Muscle of leg (tissue), 11 donors: ENCODE measurements around the gene ZFPM1. TPM values are rescaled to one million over a fixed set of nuclear protein-coding genes. Genes with fewer than 3 reads are reported as not detected.
A peak's percentile ranks its signal among the peaks of the same experiment; 100 is the strongest.

Experiments used
- DNase-seq: peaks from one replicate; pipeline ENCODE4 v3.0.0; 2013
- H3K27ac ChIP-seq: one replicate; pipeline ENCODE4 v1.5.1; 2013; ENCODE audit warnings: mild to moderate bottlenecking, low read length, control low read depth
- H3K27me3 ChIP-seq: one replicate; pipeline ENCODE4 v1.6.1; 2013; ENCODE audit warnings: low read length; ENCODE audit not compliant: control insufficient read depth, insufficient read depth
- H3K36me3 ChIP-seq: one replicate; pipeline ENCODE4 v1.6.1; 2013; ENCODE audit warnings: low read length; ENCODE audit not compliant: control insufficient read depth, insufficient read depth
- H3K4me1 ChIP-seq: one replicate; pipeline ENCODE4 v1.6.1; 2013; ENCODE audit warnings: low read length; ENCODE audit not compliant: control insufficient read depth, insufficient read depth
- H3K4me3 ChIP-seq: one replicate; pipeline ENCODE4 v1.5.1; 2013; ENCODE audit warnings: low read length, control low read depth
- H3K9me3 ChIP-seq: replicated peaks from 2 replicates; pipeline ENCODE4 v1.6.1; 2013; ENCODE audit warnings: low read depth, low read length; ENCODE audit not compliant: control insufficient read depth
- WGBS: methylation state at CpG from one replicate; pipeline ENCODE4 v1.1.5; 2013; ENCODE audit warnings: missing lambda C conversion rate; ENCODE audit not compliant: insufficient coverage; 5-methylcytosine and 5-hydroxymethylcytosine counted together
- polyA plus RNA-seq, 8 donors: library from polyadenylated mRNA; unstranded; fragments of 120-200 nt; gene quantifications; one replicate each; pipeline versions ENCODE4 v1.2.1 to v1.2.3, GENCODE V29; 2013; ENCODE audit warnings: inconsistent platforms in 1 of 8, low replicate concordance in 1 of 8; ENCODE audit not compliant: insufficient read length in 8 of 8, insufficient read depth in 1 of 8
- total RNA-seq: library from RNA; stranded (reverse); fragments of 120-200 nt; gene quantifications from one replicate; pipeline ENCODE4 v1.2.4, GENCODE V29; 2013

Gene ZFPM1
- total and polyA plus RNA-seq, 9 donors, result 0.89 to 3.3 (median 1.6) TPM

DNA sequence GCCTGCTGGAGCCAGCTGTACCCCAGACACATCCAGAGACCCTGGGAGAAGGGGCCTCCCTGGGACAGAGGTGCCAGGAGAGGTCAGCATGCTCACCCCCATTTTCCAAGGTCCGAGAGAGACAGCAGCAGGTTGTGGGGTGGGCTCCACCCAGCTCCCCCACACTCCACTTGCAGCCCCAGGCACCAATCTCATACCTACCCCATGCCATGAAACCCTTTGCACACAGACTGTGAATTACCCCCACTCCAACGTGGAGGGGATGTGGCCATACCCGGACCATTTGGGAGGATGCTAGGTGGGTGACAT, 34.0 kb downstream of the ZFPM1 start:
- 80% methylated on average over 1 of the region's 3 CpGs for WGBS
- Histone ChIP-seq H3K27me3 (peaks cover 2% of the 10 kb centered on the region), H3K4me1 (peaks cover 8% of the 10 kb centered on the region), H3K36me3 (no peaks in the 10 kb centered on the region), H3K4me3 (no peak overlapping the region), H3K27ac (no peak overlapping the region), H3K9me3 (no peaks in the 10 kb centered on the region)
- DNase-seq, result no peak

DNA sequence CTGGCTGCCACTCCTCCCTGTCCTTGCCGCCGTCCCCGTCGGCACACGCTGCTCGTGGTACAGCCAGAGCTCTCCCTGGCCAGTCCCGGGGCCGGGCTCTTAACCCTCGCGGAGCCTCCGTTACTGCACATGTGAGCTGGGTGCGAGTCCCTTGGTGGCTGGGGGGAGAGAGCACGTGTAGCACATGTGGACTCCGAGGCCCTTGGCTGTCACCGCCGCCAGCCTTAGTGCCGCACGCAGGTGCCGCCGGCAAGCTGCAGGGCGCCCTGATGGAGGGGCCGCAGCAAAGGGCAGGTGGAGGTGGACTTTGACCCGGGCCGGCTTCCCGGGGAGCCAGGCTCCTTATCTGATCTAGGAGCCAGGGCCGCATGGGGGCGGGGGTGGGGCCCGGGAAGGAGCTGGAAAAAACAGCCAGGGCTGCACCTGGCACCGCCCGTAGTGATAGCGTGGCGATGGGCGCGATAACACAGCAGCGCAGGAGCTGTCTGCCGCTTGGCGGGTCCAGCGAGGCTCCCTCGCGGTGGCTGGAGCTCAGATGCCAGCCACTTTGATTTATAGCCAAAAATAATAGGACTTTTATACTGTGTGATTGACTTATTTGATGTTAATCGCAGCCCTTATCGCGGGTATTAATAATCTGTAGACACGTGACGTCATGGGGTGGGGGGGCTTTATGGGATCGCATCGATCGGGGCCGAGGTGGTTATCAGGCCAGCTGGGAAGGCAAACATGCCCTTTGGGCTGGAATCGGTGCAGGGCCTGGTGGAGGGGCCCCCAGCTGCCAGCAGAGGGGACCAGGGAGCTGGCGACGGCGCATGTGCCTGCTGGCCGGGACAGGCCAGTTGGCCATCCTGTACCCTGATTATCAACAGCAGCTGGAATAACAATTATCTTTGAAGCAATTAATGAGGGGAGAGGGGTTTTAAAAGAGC, 35.1 kb downstream of the ZFPM1 start:
- Histone ChIP-seq H3K9me3 (no peaks in the 10 kb centered on the region), H3K36me3 (no peaks in the 10 kb centered on the region), H3K4me3 (no peak overlapping the region), H3K27me3 (peaks cover under 1% of the 10 kb centered on the region), H3K4me1 (peaks cover 11% of the 10 kb centered on the region), H3K27ac (no peak overlapping the region)
- DNase-seq, result no peak
- WGBS, result 78% methylated on average over 46 of the region's 54 CpGs

DNA sequence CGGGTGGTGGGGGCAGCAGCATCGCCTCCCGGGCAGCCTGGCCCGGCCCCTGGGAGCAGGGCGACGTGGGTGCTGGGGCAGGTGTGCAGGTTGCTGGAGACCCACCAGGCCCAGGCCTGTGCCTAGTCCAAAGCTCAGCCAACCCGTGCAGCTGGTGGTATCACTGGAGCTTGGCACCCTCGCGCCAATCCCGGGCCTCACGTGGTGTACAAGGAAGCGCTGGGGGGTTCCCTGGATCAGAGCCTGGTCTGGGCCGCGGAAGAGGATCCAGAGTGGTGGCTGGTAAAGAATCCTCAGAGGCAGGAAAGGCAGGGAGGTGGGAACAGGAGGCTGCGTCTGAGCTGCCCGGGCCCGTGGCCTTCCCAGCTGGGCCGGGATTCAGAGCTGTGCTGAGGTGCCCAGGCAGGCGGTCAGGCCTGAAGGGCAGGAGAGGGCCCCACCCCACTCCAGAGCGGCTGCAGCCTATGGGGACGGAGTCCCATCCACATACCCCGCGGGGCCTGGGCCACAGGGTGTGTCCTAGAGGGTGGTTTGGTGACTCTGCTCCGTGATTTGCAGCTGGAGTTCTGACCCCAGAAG, 36.2 kb downstream of the ZFPM1 start:
- Histone ChIP-seq H3K9me3 (no peaks in the 10 kb centered on the region), H3K27ac (peak overlapping the region; percentile 20), H3K4me3 (no peak overlapping the region), H3K4me1 (peaks cover 11% of the 10 kb centered on the region), H3K27me3 (no peaks in the 10 kb centered on the region), H3K36me3 (no peaks in the 10 kb centered on the region)
- 54% methylated on average over 22 of the region's 24 CpGs for WGBS
- no peak for DNase-seq

DNA sequence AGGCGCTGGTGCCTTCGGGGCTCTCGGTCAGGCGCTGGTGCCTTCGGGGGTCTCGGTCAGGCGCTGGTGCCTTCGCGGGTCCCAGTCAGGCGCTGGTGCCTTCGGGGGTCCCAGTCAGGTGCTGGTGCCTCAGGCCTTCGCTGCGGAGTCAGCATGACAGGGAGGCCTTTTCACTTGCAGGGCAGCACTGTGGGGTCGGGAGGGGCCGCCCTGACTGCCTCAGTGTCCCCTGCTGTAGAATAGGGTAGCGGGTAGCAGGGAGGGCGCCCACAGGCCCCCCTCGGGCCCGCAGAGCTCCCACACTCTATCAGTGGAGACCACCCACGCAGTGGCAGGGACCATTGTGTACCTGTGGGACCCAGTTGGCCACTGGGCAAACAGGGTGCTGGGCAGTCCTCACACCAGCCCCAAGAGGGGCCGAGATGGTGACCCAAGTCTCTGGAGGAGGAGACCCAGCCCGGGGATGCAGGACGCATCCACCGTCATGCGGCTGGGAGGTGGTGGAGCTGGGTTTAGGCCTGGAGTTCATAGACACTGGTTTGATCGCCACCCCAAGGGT, 38.0 kb downstream of the ZFPM1 start:
- Histone ChIP-seq H3K4me3 (no peak overlapping the region), H3K27me3 (no peaks in the 10 kb centered on the region), H3K27ac (no peak overlapping the region), H3K36me3 (no peaks in the 10 kb centered on the region), H3K9me3 (peaks cover 3% of the 10 kb centered on the region), H3K4me1 (peaks cover 11% of the 10 kb centered on the region)
- 96% methylated on average over 19 of the region's 26 CpGs for WGBS
- DNase-seq, result no peak

DNA sequence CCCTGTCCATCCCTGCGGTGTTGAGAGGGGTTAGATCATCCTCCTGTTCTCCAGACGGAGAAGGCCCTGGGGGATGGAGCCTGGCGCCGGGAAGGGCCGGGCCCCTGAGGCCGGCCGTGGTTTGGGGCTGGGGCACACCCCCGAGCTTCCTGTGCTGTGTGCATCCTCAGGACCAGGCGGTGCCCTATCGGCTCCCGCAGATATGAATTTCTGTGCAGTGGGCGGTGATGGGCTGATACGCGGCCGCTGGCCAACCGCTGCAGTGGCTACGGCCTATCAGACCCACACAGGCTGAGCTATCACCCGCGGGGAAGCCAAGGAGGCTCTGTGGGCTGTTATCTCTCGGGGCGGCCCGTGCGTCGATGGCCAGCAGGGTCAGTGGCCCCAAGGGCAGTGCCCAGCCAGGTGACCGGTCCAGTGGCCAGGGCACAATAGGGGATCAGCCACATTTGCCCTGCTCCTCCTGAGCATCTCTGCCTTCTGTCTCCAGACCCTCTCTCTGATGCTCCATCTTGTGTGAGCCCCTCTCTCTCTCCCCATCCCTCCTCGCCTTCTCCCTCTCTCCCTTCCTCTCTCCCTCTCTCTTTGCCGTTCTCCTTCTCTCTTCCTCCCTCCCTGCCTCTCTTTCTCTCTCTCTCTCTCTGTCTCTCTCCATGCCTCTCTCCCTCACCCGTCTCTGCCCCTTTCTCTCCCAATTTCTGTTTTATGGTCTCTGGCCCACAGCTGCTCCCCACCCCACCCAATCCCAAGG, 38.7 kb downstream of the ZFPM1 start:
- Histone ChIP-seq H3K36me3 (no peaks in the 10 kb centered on the region), H3K4me3 (no peak overlapping the region), H3K9me3 (peaks cover 3% of the 10 kb centered on the region), H3K4me1 (peaks cover 11% of the 10 kb centered on the region), H3K27me3 (no peaks in the 10 kb centered on the region), H3K27ac (no peak overlapping the region)
- no peak for DNase-seq
- 81% methylated on average over 28 of the region's 28 CpGs for WGBS

DNA sequence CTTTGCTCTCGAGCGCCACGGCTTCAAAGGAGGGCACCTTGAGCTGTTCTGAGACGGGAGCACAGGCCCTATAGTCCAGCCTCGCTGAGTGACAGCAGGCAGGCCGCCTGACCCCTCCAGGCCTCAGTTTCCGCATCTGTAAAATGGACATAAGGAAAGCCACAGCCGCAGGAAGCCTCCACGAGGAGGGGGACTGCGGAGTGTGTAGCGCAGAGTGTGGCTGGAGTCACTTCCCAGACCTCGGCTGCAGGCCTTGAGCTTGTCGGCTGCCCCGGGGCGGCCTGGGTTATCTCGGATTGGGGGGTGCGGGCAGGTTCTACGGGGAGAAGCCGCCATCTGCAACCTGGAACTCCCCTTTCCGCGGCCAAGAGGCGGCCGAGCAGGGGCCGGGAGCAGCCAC, 40.8 kb downstream of the ZFPM1 start:
- Histone ChIP-seq H3K36me3 (no peaks in the 10 kb centered on the region), H3K27me3 (no peaks in the 10 kb centered on the region), H3K4me3 (no peak overlapping the region), H3K9me3 (peaks cover 3% of the 10 kb centered on the region), H3K27ac (no peak overlapping the region), H3K4me1 (peaks cover 15% of the 10 kb centered on the region)
- no peak for DNase-seq
- 89% methylated on average over 24 of the region's 24 CpGs for WGBS

DNA sequence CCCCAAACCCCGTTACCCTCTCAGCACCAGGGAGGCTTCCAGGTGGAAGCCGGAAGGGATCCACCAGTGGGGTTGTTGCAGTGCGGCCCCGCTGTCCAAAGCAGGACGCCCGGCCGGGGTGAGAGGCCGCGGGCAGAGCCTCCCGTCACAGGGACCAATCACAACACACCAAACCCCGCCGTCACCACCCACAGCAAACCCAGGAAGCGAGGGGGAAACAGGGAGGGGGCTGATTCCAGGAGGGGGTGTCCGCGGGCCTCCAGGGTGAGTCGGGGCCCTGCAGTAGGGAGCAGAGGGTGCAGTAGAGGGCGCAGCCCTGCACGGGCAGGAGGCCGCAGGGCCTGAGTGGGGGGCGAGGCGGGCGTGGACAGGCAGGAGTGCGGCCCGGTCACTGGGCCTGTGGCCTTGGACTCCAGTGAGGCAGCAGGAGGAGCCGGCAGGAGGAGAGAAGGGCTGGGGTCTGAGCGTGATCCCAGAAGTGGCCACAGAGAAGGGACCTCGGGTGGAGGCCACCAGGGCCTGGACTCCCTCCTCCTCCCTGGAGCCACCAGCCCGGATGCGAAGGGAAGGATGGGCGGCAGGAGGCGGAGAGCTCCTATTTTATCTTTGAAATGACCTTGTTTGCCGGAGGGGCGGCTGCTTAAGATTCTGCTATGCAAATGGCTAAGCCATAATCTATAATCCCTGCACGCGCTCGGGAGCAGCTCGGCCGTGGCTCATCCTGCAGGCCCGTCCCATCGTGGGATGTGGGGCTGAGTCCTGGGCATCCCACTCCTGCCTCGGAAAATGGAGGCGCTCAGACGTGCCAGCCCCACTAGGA, 41.5 kb downstream of the ZFPM1 start:
- no peak overlapping the region for H3K4me3 ChIP-seq
- H3K9me3 ChIP-seq, result peaks cover 3% of the 10 kb centered on the region
- DNase-seq, result no peak
- H3K27me3 ChIP-seq, result no peaks in the 10 kb centered on the region
- no peaks in the 10 kb centered on the region for H3K36me3 ChIP-seq
- peaks cover 10% of the 10 kb centered on the region for H3K4me1 ChIP-seq
- WGBS, result 76% methylated on average over 22 of the region's 43 CpGs
- H3K27ac ChIP-seq, result no peak overlapping the region

DNA sequence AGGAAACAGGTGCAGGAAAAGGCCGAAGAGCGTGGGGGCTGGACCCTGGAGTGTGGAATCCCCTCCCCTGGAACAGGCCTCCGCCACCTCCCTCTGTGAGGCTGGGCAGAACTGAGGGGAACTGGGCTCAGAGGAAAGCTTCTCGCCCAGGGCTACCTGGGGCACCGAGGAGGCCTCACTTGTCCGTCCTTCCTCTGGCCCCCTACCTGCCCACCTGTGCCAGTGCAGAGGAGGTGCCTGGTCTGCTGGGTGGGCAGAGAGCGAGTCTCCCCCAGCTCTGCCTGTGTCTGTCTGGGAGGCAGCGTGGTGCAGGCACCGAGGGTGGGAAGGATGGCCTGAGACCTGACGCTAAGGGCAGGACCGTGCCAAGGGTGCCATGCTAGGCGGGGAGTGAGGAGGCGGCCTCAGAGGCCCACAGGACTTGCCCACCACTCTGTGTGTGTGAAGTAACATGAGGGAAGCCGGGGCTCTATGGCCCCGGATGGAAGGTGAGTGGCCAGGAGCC, 42.2 kb downstream of the ZFPM1 start:
- Histone ChIP-seq H3K27ac (no peak overlapping the region), H3K4me1 (peaks cover 10% of the 10 kb centered on the region), H3K36me3 (no peaks in the 10 kb centered on the region), H3K9me3 (peaks cover 3% of the 10 kb centered on the region), H3K27me3 (no peaks in the 10 kb centered on the region), H3K4me3 (no peak overlapping the region)
- 98% methylated on average over 9 of the region's 15 CpGs for WGBS
- DNase-seq, result no peak

DNA sequence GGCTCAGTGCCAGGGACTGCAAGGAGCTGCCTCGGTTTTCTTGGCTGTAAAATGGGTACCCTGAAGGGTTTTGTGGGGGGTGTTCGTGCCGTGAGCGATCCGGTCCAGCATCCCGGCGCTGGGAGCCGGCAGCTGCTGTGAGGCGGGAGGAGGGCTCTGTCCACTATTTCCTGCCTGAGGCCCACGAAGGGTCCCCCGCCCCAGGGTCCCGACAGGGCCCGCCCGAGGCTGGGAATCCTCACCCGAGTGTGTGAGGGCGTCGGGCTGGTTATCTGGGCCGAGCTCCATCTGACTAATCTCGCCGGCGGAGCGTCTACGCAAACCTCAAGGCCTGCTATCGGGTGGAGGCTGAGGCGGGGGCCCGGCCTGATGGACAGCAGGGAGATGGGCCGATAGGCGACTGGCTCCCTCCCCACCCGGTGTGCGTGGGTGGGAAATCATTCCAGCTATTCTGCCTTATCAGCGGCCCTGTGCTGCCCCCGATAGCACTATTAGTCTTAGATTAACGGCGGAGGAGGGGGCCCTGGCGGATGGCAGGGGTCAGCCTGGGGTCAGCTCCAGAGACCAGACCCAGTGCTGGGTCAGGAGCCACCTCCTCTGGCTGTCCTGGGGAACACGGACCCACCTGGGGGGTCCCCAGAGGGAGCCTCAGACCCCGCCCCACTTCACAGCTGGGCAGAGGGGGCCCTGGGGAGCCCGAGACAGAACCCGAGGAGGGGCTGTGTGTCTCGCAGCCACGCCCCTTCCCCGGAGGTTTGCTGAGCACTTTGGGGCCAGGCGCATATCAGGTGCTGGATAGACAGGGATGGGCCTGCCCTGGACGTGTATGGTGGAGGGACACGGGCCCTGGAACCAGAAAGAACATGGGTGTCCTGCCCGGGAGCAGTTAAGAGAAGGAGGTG, 44.7 kb downstream of the ZFPM1 start:
- Histone ChIP-seq H3K9me3 (peaks cover 3% of the 10 kb centered on the region), H3K27ac (no peak overlapping the region), H3K36me3 (no peaks in the 10 kb centered on the region), H3K4me1 (peaks cover 7% of the 10 kb centered on the region), H3K4me3 (no peak overlapping the region), H3K27me3 (no peaks in the 10 kb centered on the region)
- peak; percentile 43 for DNase-seq
- WGBS, result 54% methylated on average over 35 of the region's 46 CpGs
